HG02678 (cell line): ENCODE measurements around the gene IKZF5.

Source experiments
- ATAC-seq: cut with Tn5 transposase; IDR thresholded peaks from one replicate; pipeline ENCODE4 v1.9.1; 2021; ENCODE audit warnings: mild to moderate bottlenecking, moderate library complexity; ENCODE audit not compliant: unreplicated experiment

Gene IKZF5

GRCh38 chr10:122984708-122985107 is 23.9 kb downstream of the IKZF5 start:
- ATAC-seq = no peak

GRCh38 chr10:122983898-122984297 is 24.7 kb downstream of the IKZF5 start:
- ATAC-seq = no peak

- no peak for ATAC-seq
Observed at GRCh38 chr10:122981066-122981464, 27.5 kb downstream of the IKZF5 start.

GRCh38 chr10:122980209-122981065 is 28.2 kb downstream of the IKZF5 start, which contains the start of gene PSTK:
Gene PSTK (plus strand): TSS chr10:122980401. CDS start chr10:122980480, 79 bp downstream.
- ATAC-seq = peak; percentile 97

GRCh38 chr10:122974543-122975064 is 34.0 kb downstream of the IKZF5 start:
- ATAC-seq = no peak

- ATAC-seq = no peak
Observed at GRCh38 chr10:122974023-122974422, 34.6 kb downstream of the IKZF5 start.

GRCh38 chr10:122968698-122969097 is 39.9 kb downstream of the IKZF5 start:
- ATAC-seq = no peak

GRCh38 chr10:122966879-122967278 is 41.7 kb downstream of the IKZF5 start:
- no peak for ATAC-seq

- ATAC-seq = no peak
Observed at GRCh38 chr10:122962405-122962804, 46.2 kb downstream of the IKZF5 start.

- no peak for ATAC-seq
Observed at GRCh38 chr10:122957474-122957873, 51.1 kb downstream of the IKZF5 start.

- no peak for ATAC-seq
Observed at GRCh38 chr10:122955892-122956291, 52.7 kb downstream of the IKZF5 start.

GRCh38 chr10:122954731-122955050 is 53.9 kb downstream of the IKZF5 start:
- no peak for ATAC-seq

GRCh38 chr10:122953902-122954730 is 54.5 kb downstream of the IKZF5 start, which contains the start of gene C10orf88:
Gene C10orf88 (minus strand): TSS chr10:122954227. CDS start chr10:122954178, 49 bp downstream.
- peak; percentile 99 for ATAC-seq

GRCh38 chr10:122949296-122949695 is 59.3 kb downstream of the IKZF5 start:
- no peak for ATAC-seq
